ENCODE results near the gene CDH18. TPM values are rescaled to one million over a fixed set of nuclear protein-coding genes. Genes with fewer than 3 reads are reported as not detected.

Gene CDH18
- total and polyA plus RNA-seq, 2 donors from 2014 or later: not detected

DNA sequence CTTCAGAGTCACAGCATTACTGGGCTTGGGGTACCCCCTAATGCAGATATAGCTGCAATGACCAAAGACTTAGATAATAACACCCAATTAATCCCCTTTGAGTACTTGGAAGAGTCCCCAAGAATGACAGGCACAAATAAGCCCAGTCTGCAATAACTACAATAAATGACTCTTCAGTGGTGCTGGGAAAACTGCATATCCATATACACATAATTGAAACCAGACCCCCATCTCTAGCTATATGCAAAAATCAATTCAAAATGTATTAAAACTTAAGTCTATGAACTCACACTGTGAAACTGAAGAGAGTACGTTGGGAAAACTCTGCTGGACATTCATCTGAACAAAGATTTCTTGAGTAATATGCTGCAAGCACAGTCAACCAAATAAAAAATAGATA, 422.5 kb downstream of the CDH18 start:
- FAIRE-seq (no peak), DNase-seq (no peak)
- H3K4me3 ChIP-seq (ENCODE audit: low read length in 3 of 3): no peak overlapping the region
- no peaks in the 10 kb centered on the region for H3K27me3 ChIP-seq (ENCODE audit: control insufficient read depth, insufficient read depth, low read length)
- H3K27ac ChIP-seq (ENCODE audit: low read depth in 2 of 2, low read length in 2 of 2): no peak overlapping the region
- H3K4me1 ChIP-seq (ENCODE audit: control insufficient read depth in 2 of 3, insufficient read depth in 2 of 3, low read depth in 1 of 3, low read length in 3 of 3): no peaks in the 10 kb centered on the region
- TF ChIP-seq, protein P1, sequence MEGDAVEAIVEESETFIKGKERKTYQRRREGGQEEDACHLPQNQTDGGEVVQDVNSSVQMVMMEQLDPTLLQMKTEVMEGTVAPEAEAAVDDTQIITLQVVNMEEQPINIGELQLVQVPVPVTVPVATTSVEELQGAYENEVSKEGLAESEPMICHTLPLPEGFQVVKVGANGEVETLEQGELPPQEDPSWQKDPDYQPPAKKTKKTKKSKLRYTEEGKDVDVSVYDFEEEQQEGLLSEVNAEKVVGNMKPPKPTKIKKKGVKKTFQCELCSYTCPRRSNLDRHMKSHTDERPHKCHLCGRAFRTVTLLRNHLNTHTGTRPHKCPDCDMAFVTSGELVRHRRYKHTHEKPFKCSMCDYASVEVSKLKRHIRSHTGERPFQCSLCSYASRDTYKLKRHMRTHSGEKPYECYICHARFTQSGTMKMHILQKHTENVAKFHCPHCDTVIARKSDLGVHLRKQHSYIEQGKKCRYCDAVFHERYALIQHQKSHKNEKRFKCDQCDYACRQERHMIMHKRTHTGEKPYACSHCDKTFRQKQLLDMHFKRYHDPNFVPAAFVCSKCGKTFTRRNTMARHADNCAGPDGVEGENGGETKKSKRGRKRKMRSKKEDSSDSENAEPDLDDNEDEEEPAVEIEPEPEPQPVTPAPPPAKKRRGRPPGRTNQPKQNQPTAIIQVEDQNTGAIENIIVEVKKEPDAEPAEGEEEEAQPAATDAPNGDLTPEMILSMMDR (IDR thresholded peaks at IDR 0.05; ENCODE audit: borderline replicate concordance, extremely low read depth, insufficient read depth): no peak
- no peaks in the 10 kb centered on the region for H3K9me3 ChIP-seq (ENCODE audit: control insufficient read depth in 2 of 3, insufficient read depth in 1 of 3, low read length in 3 of 3)
- H3K9ac ChIP-seq (ENCODE audit: low read length in 3 of 3): no peak overlapping the region
- intact Hi-C loops (cut with DNase I): no loop called here
- H3K36me3 ChIP-seq (ENCODE audit: control insufficient read depth in 2 of 3, insufficient read depth in 3 of 3, low read length in 3 of 3): no peaks in the 10 kb centered on the region

DNA sequence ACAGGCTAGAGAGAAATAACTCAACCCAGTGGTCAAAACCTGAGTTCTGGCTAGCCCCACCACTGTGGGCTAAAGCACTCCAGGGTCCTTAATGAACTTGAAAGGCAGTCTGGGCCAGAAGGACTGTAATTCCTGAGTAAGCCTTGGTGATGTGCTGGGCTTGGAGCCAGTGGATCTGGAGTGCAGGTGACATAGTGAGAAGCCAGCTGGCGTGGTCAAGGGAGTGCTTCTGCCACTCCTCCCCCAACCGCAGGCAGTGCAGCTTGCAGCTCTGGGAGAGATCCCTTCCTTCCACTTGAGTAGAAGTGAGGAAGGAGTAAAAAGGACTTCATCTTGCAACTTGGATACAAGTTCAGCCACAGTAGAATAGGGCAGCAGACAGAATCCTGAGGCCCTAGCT, 424.0 kb downstream of the CDH18 start:
- no peaks in the 10 kb centered on the region for H3K9me3 ChIP-seq (ENCODE audit: control insufficient read depth in 2 of 3, insufficient read depth in 1 of 3, low read length in 3 of 3)
- H3K36me3 ChIP-seq (ENCODE audit: control insufficient read depth in 2 of 3, insufficient read depth in 3 of 3, low read length in 3 of 3): no peaks in the 10 kb centered on the region
- H3K27me3 ChIP-seq (ENCODE audit: control insufficient read depth, insufficient read depth, low read length): no peaks in the 10 kb centered on the region
- H3K4me3 ChIP-seq (ENCODE audit: low read length in 3 of 3): no peak overlapping the region
- FAIRE-seq (no peak), DNase-seq (peak in 1 of 5 donors; percentile 37)
- no peaks in the 10 kb centered on the region for H3K4me1 ChIP-seq (ENCODE audit: control insufficient read depth in 2 of 3, insufficient read depth in 2 of 3, low read depth in 1 of 3, low read length in 3 of 3)
- TF ChIP-seq, protein P1 (IDR thresholded peaks at IDR 0.05; ENCODE audit: borderline replicate concordance, extremely low read depth, insufficient read depth): no peak
- no peak overlapping the region for H3K27ac ChIP-seq (ENCODE audit: low read depth in 2 of 2, low read length in 2 of 2)
- intact Hi-C loops (cut with DNase I): no loop called here
- no peak overlapping the region for H3K9ac ChIP-seq (ENCODE audit: low read length in 3 of 3)

DNA sequence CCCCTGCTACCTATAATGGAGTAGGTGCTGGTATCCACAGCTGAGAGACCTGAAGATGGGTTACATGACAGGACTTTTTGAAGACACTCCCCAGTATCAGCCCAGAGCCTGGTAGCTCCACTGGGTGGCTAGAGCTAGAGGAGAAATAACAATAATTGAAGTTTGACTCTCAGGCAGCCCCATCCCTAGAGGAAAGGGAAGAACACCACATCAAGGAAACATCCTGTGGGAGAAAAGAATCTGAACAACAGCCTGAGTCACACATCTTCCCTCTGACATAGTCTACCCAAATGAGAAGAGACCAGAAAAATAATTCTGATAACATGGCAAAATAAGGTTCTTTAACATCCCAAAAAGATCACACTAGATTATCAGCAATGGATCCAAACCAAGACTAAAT, 432.1 kb downstream of the CDH18 start:
- Histone ChIP-seq H3K27ac (ENCODE audit: low read depth in 2 of 2, low read length in 2 of 2) (no peak overlapping the region), H3K36me3 (ENCODE audit: control insufficient read depth in 2 of 3, insufficient read depth in 3 of 3, low read length in 3 of 3) (no peaks in the 10 kb centered on the region), H3K9ac (ENCODE audit: low read length in 3 of 3) (no peak overlapping the region), H3K27me3 (ENCODE audit: control insufficient read depth, insufficient read depth, low read length) (no peaks in the 10 kb centered on the region), H3K4me3 (ENCODE audit: low read length in 3 of 3) (no peak overlapping the region), H3K9me3 (ENCODE audit: control insufficient read depth in 2 of 3, insufficient read depth in 1 of 3, low read length in 3 of 3) (no peaks in the 10 kb centered on the region), H3K4me1 (ENCODE audit: control insufficient read depth in 2 of 3, insufficient read depth in 2 of 3, low read depth in 1 of 3, low read length in 3 of 3) (no peaks in the 10 kb centered on the region)
- intact Hi-C loops (cut with DNase I): no loop called here
- FAIRE-seq: no peak
- no peak for DNase-seq
- TF ChIP-seq, protein P1 (IDR thresholded peaks at IDR 0.05; ENCODE audit: borderline replicate concordance, extremely low read depth, insufficient read depth): no peak

DNA sequence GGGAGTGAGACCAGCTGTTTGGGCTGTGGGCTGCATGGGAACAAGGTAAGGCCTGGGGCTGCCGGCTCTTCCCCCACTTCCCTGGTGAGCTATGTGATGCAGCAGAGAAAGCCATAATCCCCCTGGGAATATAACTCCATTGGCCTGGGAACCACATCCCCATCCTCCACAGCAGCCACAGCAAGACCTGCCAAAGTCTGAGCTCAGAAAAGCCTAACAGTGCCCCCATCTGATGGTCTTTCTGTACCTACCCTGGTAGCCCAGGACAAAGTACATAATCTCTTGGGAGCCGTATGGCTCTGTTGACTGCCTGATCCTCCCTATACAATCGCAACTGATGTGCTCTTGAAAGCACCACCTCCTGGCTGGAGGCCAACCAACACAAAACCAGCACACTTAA, 432.6 kb downstream of the CDH18 start:
- H3K27me3 ChIP-seq (ENCODE audit: control insufficient read depth, insufficient read depth, low read length): no peaks in the 10 kb centered on the region
- no peak overlapping the region for H3K4me3 ChIP-seq (ENCODE audit: low read length in 3 of 3)
- no peaks in the 10 kb centered on the region for H3K4me1 ChIP-seq (ENCODE audit: control insufficient read depth in 2 of 3, insufficient read depth in 2 of 3, low read depth in 1 of 3, low read length in 3 of 3)
- TF ChIP-seq, protein P1 (IDR thresholded peaks at IDR 0.05; ENCODE audit: borderline replicate concordance, extremely low read depth, insufficient read depth): no peak
- H3K27ac ChIP-seq (ENCODE audit: low read depth in 2 of 2, low read length in 2 of 2): no peak overlapping the region
- intact Hi-C loops (cut with DNase I): no loop called here
- no peak for FAIRE-seq
- H3K9ac ChIP-seq (ENCODE audit: low read length in 3 of 3): no peak overlapping the region
- H3K9me3 ChIP-seq (ENCODE audit: control insufficient read depth in 2 of 3, insufficient read depth in 1 of 3, low read length in 3 of 3): no peaks in the 10 kb centered on the region
- H3K36me3 ChIP-seq (ENCODE audit: control insufficient read depth in 2 of 3, insufficient read depth in 3 of 3, low read length in 3 of 3): no peaks in the 10 kb centered on the region
- DNase-seq: no peak

Data from kidney (tissue), 14 donors.